B cell (primary cell): ENCODE measurements around the gene MROH7. TPM values are rescaled to one million over a fixed set of nuclear protein-coding genes. Genes with fewer than 3 reads are reported as not detected.

Experiments
- ATAC-seq: fragments of 200-7000 bp; cut with Tn5 transposase; one replicate; pipeline ENCODE4 v1.10.0; 2021; ENCODE audit warnings: low read depth, mild to moderate bottlenecking, moderate number of reproducible peaks, moderate library complexity
- CTCF ChIA-PET: fragments of 350-600 bp; sonication (Branson Sonifier 250); formaldehyde crosslinking; loops from one replicate; lab custom pipeline; 2021; ENCODE audit warnings: antibody characterized with exemption, inconsistent platforms; lab: Charles Lee
- POLR2A ChIA-PET: fragments of 350-600 bp; sonication (Branson Sonifier 250); formaldehyde crosslinking; loops from one replicate; lab custom pipeline; 2021; ENCODE audit warnings: antibody characterized with exemption; lab: Charles Lee
- DNase-seq: peaks from one replicate; pipeline ENCODE4 v3.0.0; 2013
- H2AFZ ChIP-seq: 2 replicates; pipeline ENCODE4 v1.6.1; 2012; ENCODE audit warnings: mild to moderate bottlenecking, low read depth, low read length; ENCODE audit not compliant: insufficient read depth, poor library complexity, severe bottlenecking
- H3K27ac ChIP-seq, 2 donors: 1 replicate in 1 of 2; 2 replicates in 1 of 2; pipeline ENCODE4 v1.5.1; 2012 to 2013; ENCODE audit warnings: low read length in 2 of 2, mild to moderate bottlenecking in 2 of 2, moderate library complexity in 1 of 2
- H3K27me3 ChIP-seq, 4 experiments: fragments of 200-600 bp in 1 of 4; sonication (generic) in 1 of 4; replicated peaks in 1 of 4; 1 replicate in 2 of 4; 2 replicates in 2 of 4; pipeline versions ENCODE4 v1.6.1 to v1.7.0; 2013 to 2016; ENCODE audit warnings: low read length in 3 of 4, mild to moderate bottlenecking in 2 of 4, mixed read lengths in 1 of 4, moderate library complexity in 1 of 4; ENCODE audit not compliant: insufficient read depth in 4 of 4, control insufficient read depth in 3 of 4; ENCODE audit errors: control extremely low read depth in 1 of 4
- H3K36me3 ChIP-seq, 2 experiments: replicated peaks in 1 of 2; 1 replicate in 1 of 2; 2 replicates in 1 of 2; pipeline versions ENCODE4 v1.6.1 to v1.7.1; 2013; ENCODE audit warnings: low read length in 1 of 2; ENCODE audit not compliant: insufficient read depth in 2 of 2, control insufficient read depth in 1 of 2; ENCODE audit errors: control extremely low read depth in 1 of 2, extremely low read depth in 1 of 2
- H3K4me1 ChIP-seq, 2 donors: fragments of 200-600 bp in 1 of 2; sonication (generic) in 1 of 2; 1 replicate in 1 of 2; 2 replicates in 1 of 2; pipeline versions ENCODE4 v1.5.1 to v1.6.1; 2013 to 2017; ENCODE audit warnings: low read length in 2 of 2; ENCODE audit not compliant: control insufficient read depth in 2 of 2, insufficient read depth in 2 of 2
- H3K4me2 ChIP-seq: replicated peaks from 2 replicates; pipeline ENCODE3; 2012; ENCODE audit warnings: mild to moderate bottlenecking, low read depth, low read length; ENCODE audit not compliant: poor library complexity, severe bottlenecking
- H3K4me3 ChIP-seq, 5 experiments: fragments of 200-600 bp in 1 of 5; sonication (generic) in 1 of 5; 1 replicate in 3 of 5; 2 replicates in 2 of 5; pipeline versions ENCODE4 v1.5.1 to v1.7.0; 2011 to 2016; ENCODE audit warnings: low read length in 4 of 5, mild to moderate bottlenecking in 4 of 5, low read depth in 2 of 5, control low read depth in 1 of 5, moderate library complexity in 1 of 5; ENCODE audit not compliant: insufficient read depth in 1 of 5; ENCODE audit errors: control extremely low read depth in 1 of 5, extremely low read depth in 1 of 5
- H3K79me2 ChIP-seq: fragments of 200-600 bp; sonication (generic); one replicate; pipeline ENCODE4 v1.6.0; 2016; ENCODE audit warnings: low read length; ENCODE audit not compliant: control insufficient read depth, insufficient read depth
- H3K9ac ChIP-seq: fragments of 200-600 bp; sonication (generic); 2 replicates; pipeline ENCODE4 v1.6.1; 2017; ENCODE audit warnings: mild to moderate bottlenecking, low read length, moderate library complexity
- H3K9me3 ChIP-seq, 3 donors: one replicate each; pipeline versions ENCODE4 v1.6.1 to v1.7.1; 2013; ENCODE audit warnings: low read length in 2 of 3; ENCODE audit not compliant: control insufficient read depth in 2 of 3, insufficient read depth in 1 of 3; ENCODE audit errors: control extremely low read depth in 1 of 3
- H4K20me1 ChIP-seq: 2 replicates; pipeline ENCODE4 v1.6.0; 2012; ENCODE audit warnings: mild to moderate bottlenecking, low read length; ENCODE audit not compliant: insufficient read depth, control insufficient read depth, poor library complexity, severe bottlenecking
- H3K27ac Mint-ChIP-seq: one replicate; pipeline ENCODE4 v1.8.0; 2021; ENCODE audit warnings: mixed read lengths
- H3K27me3 Mint-ChIP-seq: one replicate; pipeline ENCODE4 v1.8.0; 2021; ENCODE audit warnings: mixed read lengths
- H3K4me1 Mint-ChIP-seq: one replicate; pipeline ENCODE4 v1.8.0; 2021; ENCODE audit warnings: mixed read lengths
- H3K4me3 Mint-ChIP-seq: one replicate; pipeline ENCODE4 v1.8.0; 2021; ENCODE audit warnings: mixed read lengths
- H3K9me3 Mint-ChIP-seq: one replicate; pipeline ENCODE4 v1.8.0; 2022; ENCODE audit warnings: mixed read lengths; ENCODE audit not compliant: insufficient read depth
- CTCF ChIP-seq: fragments of 200-600 bp; IDR thresholded peaks from one replicate; pipeline ENCODE4 v1.8.0; 2022; ENCODE audit warnings: antibody characterized with exemption, mild to moderate bottlenecking
- EZH2 ChIP-seq: IDR thresholded peaks from 2 replicates; pipeline ENCODE4 v1.6.1; 2012; ENCODE audit warnings: borderline replicate concordance, low read depth, mild to moderate bottlenecking, moderate library complexity, low read length; ENCODE audit not compliant: insufficient read depth, poor library complexity, severe bottlenecking
- WGBS: methylation state at CpG from one replicate; pipeline ENCODE4 v1.1.5; 2013; ENCODE audit warnings: missing lambda C conversion rate; ENCODE audit not compliant: insufficient coverage; 5-methylcytosine and 5-hydroxymethylcytosine counted together
- intact Hi-C: fragments of 100-400 bp; cut with micrococcal nuclease; formaldehyde crosslinking; loops from one replicate; pipeline ENCODE4 v1.10.0; 2022
- polyA plus RNA-seq: library from polyadenylated mRNA; depleted of rRNA; stranded (reverse); fragments of >200 nt; gene quantifications from 2 replicates; pipeline ENCODE4 v1.2.3, GENCODE V29; 2012
- total RNA-seq, 2 donors: library from RNA; stranded (reverse); fragments of 120-200 nt in 1 of 2; gene quantifications; 1 replicate in 1 of 2; 2 replicates in 1 of 2; pipeline versions ENCODE4 v1.2.3 to v1.2.4, GENCODE V29; 2013 to 2022

The MROH7 gene
- total and polyA plus RNA-seq, 2 donors (not counting 1 experiment from before 2014, with no cell fraction given), result not detected

DNA sequence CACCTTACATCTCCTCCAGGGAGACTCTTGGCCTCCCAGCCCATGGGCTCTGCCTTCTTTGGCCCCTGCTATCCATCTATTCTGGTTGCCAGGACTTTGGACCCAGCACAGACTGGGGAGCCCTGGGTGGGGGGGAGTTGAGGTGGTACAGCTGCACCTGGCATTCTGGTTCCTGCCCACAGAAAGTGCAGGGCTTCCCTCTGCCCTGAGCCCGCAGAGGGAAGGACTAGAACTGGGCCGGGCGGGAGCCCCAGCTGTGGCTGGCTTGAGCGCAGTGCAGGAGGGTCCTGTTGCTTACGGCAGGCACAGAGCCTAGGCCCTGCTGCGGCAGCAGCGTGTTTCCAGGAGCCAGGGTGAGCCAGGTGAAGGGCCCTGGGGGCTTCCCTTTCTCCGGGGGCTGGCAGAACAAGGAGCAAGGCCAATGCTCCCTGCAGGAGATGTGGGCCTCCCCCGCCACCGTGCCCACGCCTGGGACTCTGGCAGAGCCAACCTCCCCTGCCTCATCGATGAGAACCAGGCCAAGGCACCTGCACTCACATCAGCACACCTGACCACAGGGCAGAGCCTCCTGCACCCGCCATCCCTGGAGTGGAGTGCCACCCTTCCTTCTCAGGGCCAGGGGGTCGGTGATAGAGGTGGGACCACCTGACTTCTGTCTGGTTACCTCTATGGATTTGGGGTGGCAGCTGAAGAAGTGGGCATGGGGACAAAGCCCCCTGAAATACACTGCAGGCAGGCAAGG, 106.7 kb downstream of the MROH7 start:
- Mint-ChIP-seq H3K4me3 (no peak overlapping the region), H3K27ac (no peak overlapping the region), H3K27me3 (peaks cover 3% of the 10 kb centered on the region), H3K4me1 (no peaks in the 10 kb centered on the region), H3K9me3 (no peaks in the 10 kb centered on the region)
- Histone ChIP-seq H3K4me3 (no peak overlapping the region), H3K4me1 (no peaks in the 10 kb centered on the region), H4K20me1 (no peaks in the 10 kb centered on the region), H3K27me3 (no peaks in the 10 kb centered on the region), H3K79me2 (no peaks in the 10 kb centered on the region), H2AFZ (no peak overlapping the region), H3K36me3 (peaks cover 0 to 2% of the 10 kb centered on the region in 2 experiments), H3K27ac (no peak overlapping the region), H3K9ac (no peak overlapping the region), H3K4me2 (no peak overlapping the region), H3K9me3 (no peaks in the 10 kb centered on the region)
- 88% methylated on average over 13 of the region's 14 CpGs for whole genome bisulfite sequencing
- DNase-seq, result no peak
- ChIA-PET POLR2A (no interaction called here), CTCF (no interaction called here)
- TF ChIP-seq CTCF (no peak), EZH2 (no peak)
- intact Hi-C loops, result no loop called here
- ATAC-seq, result no peak

DNA sequence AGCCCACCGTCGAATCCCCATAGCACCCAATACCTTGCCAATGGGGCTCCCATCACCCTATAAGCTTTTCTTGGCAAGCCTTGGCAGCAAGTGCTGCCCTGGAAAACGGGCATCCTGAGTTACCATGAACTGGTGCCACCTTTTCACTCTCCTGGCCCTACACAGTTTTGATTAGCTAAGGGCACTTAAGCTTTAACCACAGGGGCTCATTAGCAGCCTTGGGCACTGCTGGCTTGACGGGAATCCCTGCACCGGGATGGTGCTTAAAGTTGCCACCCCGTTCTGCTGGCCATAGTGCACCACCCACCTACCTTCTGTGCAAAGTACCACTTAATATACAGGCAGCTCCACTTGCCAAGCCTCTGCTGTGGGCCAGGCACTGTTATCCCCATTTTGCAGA, 109.0 kb downstream of the MROH7 start:
- H3K4me2 ChIP-seq, result no peak overlapping the region
- DNase-seq (no peak), ATAC-seq (no peak)
- Mint-ChIP-seq H3K27me3 (peaks cover 3% of the 10 kb centered on the region), H3K4me1 (no peaks in the 10 kb centered on the region), H3K4me3 (no peak overlapping the region), H3K27ac (no peak overlapping the region), H3K9me3 (no peaks in the 10 kb centered on the region)
- no peak overlapping the region for H3K9ac ChIP-seq
- H2AFZ ChIP-seq, result no peak overlapping the region
- no peak overlapping the region for H3K4me3 ChIP-seq
- no peaks in the 10 kb centered on the region for H4K20me1 ChIP-seq
- intact Hi-C loops, result no loop called here
- ChIA-PET POLR2A (no interaction called here), CTCF (no interaction called here)
- H3K27ac ChIP-seq, result no peak overlapping the region
- no peaks in the 10 kb centered on the region for H3K27me3 ChIP-seq
- no peak for TF ChIP-seq CTCF
- TF ChIP-seq EZH2, result no peak
- WGBS, result 91% methylated on average over 5 of the region's 6 CpGs
- no peaks in the 10 kb centered on the region for H3K4me1 ChIP-seq
- no peaks in the 10 kb centered on the region for H3K79me2 ChIP-seq
- no peaks in the 10 kb centered on the region for H3K9me3 ChIP-seq
- H3K36me3 ChIP-seq, result no peaks in the 10 kb centered on the region
